ENCODE results near the gene POLR2I. TPM values are rescaled to one million over a fixed set of nuclear protein-coding genes. Genes with fewer than 3 reads are reported as not detected.

Gene POLR2I
- total and polyA plus RNA-seq, 4 donors = 33.7 to 96.0 (median 52.4) TPM

GRCh38 chr19:36099166-36099785 lies 15.4 kb downstream of the POLR2I start:
- no peaks in the 10 kb centered on the region for H3K4me1 ChIP-seq (ENCODE audit: control insufficient read depth in 1 of 2, insufficient read depth in 2 of 2, low read length in 2 of 2)
- H3K36me3 ChIP-seq (ENCODE audit: control insufficient read depth in 1 of 2, insufficient read depth in 2 of 2, low read length in 1 of 2) = no peaks in the 10 kb centered on the region
- intact Hi-C loops (cut with DNase I) = no loop called here
- ATAC-seq (ENCODE audit: low FRiP score) (no peak), DNase-seq (no peak)
- WGBS, 2 donors = 89 to 93% methylated on average over 19 of the region's 19 CpGs
- no peaks in the 10 kb centered on the region for H3K27me3 ChIP-seq (ENCODE audit: control insufficient read depth in 1 of 2, insufficient read depth in 2 of 2, low read length in 1 of 2)
- H3K4me3 ChIP-seq (ENCODE audit: low read length in 2 of 2) = no peak overlapping the region
- H3K27ac ChIP-seq (ENCODE audit: low read depth in 1 of 2, low read length in 2 of 2) = no peak overlapping the region
- no peaks in the 10 kb centered on the region for H3K9me3 ChIP-seq (ENCODE audit: control insufficient read depth, low read length)

GRCh38 chr19:36097036-36097435 lies 17.6 kb downstream of the POLR2I start:
- intact Hi-C loops (cut with DNase I) = no loop called here
- Histone ChIP-seq H3K36me3 (ENCODE audit: control insufficient read depth in 1 of 2, insufficient read depth in 2 of 2, low read length in 1 of 2) (no peaks in the 10 kb centered on the region), H3K4me3 (ENCODE audit: low read length in 2 of 2) (no peak overlapping the region), H3K27me3 (ENCODE audit: control insufficient read depth in 1 of 2, insufficient read depth in 2 of 2, low read length in 1 of 2) (no peaks in the 10 kb centered on the region), H3K9me3 (ENCODE audit: control insufficient read depth, low read length) (no peaks in the 10 kb centered on the region), H3K27ac (ENCODE audit: low read depth in 1 of 2, low read length in 2 of 2) (no peak overlapping the region), H3K4me1 (ENCODE audit: control insufficient read depth in 1 of 2, insufficient read depth in 2 of 2, low read length in 2 of 2) (no peaks in the 10 kb centered on the region)
- DNase-seq (no peak), ATAC-seq (ENCODE audit: low FRiP score) (no peak)
- 95 to 96% methylated on average over 6 of the region's 6 CpGs for WGBS, 2 donors

GRCh38 chr19:36093687-36094086 lies 21.0 kb downstream of the POLR2I start:
- no peak for ATAC-seq (ENCODE audit: low FRiP score)
- Histone ChIP-seq H3K9me3 (ENCODE audit: control insufficient read depth, low read length) (no peaks in the 10 kb centered on the region), H3K4me3 (ENCODE audit: low read length in 2 of 2) (no peak overlapping the region), H3K36me3 (ENCODE audit: control insufficient read depth in 1 of 2, insufficient read depth in 2 of 2, low read length in 1 of 2) (no peaks in the 10 kb centered on the region), H3K27ac (ENCODE audit: low read depth in 1 of 2, low read length in 2 of 2) (no peak overlapping the region), H3K27me3 (ENCODE audit: control insufficient read depth in 1 of 2, insufficient read depth in 2 of 2, low read length in 1 of 2) (no peaks in the 10 kb centered on the region), H3K4me1 (ENCODE audit: control insufficient read depth in 1 of 2, insufficient read depth in 2 of 2, low read length in 2 of 2) (no peaks in the 10 kb centered on the region)
- intact Hi-C loops (cut with DNase I) = no loop called here
- no peak for DNase-seq
- WGBS, 2 donors = 65 to 82% methylated on average over 6 of the region's 6 CpGs

GRCh38 chr19:36093146-36093662 lies 21.5 kb downstream of the POLR2I start:
- ATAC-seq (ENCODE audit: low FRiP score) = no peak
- DNase-seq = no peak
- intact Hi-C loops (cut with DNase I) = no loop called here
- no peaks in the 10 kb centered on the region for H3K36me3 ChIP-seq (ENCODE audit: control insufficient read depth in 1 of 2, insufficient read depth in 2 of 2, low read length in 1 of 2)
- H3K4me3 ChIP-seq (ENCODE audit: low read length in 2 of 2) = no peak overlapping the region
- no peaks in the 10 kb centered on the region for H3K9me3 ChIP-seq (ENCODE audit: control insufficient read depth, low read length)
- 92 to 93% methylated on average over 5 of the region's 5 CpGs for WGBS, 2 donors
- no peaks in the 10 kb centered on the region for H3K4me1 ChIP-seq (ENCODE audit: control insufficient read depth in 1 of 2, insufficient read depth in 2 of 2, low read length in 2 of 2)
- no peak overlapping the region for H3K27ac ChIP-seq (ENCODE audit: low read depth in 1 of 2, low read length in 2 of 2)
- H3K27me3 ChIP-seq (ENCODE audit: control insufficient read depth in 1 of 2, insufficient read depth in 2 of 2, low read length in 1 of 2) = no peaks in the 10 kb centered on the region

- ATAC-seq (ENCODE audit: low FRiP score) (no peak), DNase-seq (no peak)
- Histone ChIP-seq H3K27me3 (ENCODE audit: control insufficient read depth in 1 of 2, insufficient read depth in 2 of 2, low read length in 1 of 2) (no peaks in the 10 kb centered on the region), H3K4me1 (ENCODE audit: control insufficient read depth in 1 of 2, insufficient read depth in 2 of 2, low read length in 2 of 2) (no peaks in the 10 kb centered on the region), H3K36me3 (ENCODE audit: control insufficient read depth in 1 of 2, insufficient read depth in 2 of 2, low read length in 1 of 2) (no peaks in the 10 kb centered on the region), H3K27ac (ENCODE audit: low read depth in 1 of 2, low read length in 2 of 2) (no peak overlapping the region), H3K4me3 (ENCODE audit: low read length in 2 of 2) (no peak overlapping the region), H3K9me3 (ENCODE audit: control insufficient read depth, low read length) (no peaks in the 10 kb centered on the region)
- WGBS, 2 donors = 97% methylated on average over 7 of the region's 7 CpGs
- intact Hi-C loops (cut with DNase I) = no loop called here
These were observed 22.1 kb downstream of the POLR2I start for GRCh38 chr19:36092566-36092965.

- no peak for ATAC-seq (ENCODE audit: low FRiP score)
- H3K4me3 ChIP-seq (ENCODE audit: low read length in 2 of 2) = no peak overlapping the region
- 76 to 95% methylated on average over 13 of the region's 13 CpGs for WGBS, 2 donors
- H3K36me3 ChIP-seq (ENCODE audit: control insufficient read depth in 1 of 2, insufficient read depth in 2 of 2, low read length in 1 of 2) = no peaks in the 10 kb centered on the region
- no peak overlapping the region for H3K27ac ChIP-seq (ENCODE audit: low read depth in 1 of 2, low read length in 2 of 2)
- H3K9me3 ChIP-seq (ENCODE audit: control insufficient read depth, low read length) = no peaks in the 10 kb centered on the region
- intact Hi-C loops (cut with DNase I) = no loop called here
- no peaks in the 10 kb centered on the region for H3K27me3 ChIP-seq (ENCODE audit: control insufficient read depth in 1 of 2, insufficient read depth in 2 of 2, low read length in 1 of 2)
- DNase-seq = no peak
- H3K4me1 ChIP-seq (ENCODE audit: control insufficient read depth in 1 of 2, insufficient read depth in 2 of 2, low read length in 2 of 2) = no peaks in the 10 kb centered on the region
These were observed 23.6 kb downstream of the POLR2I start for GRCh38 chr19:36090910-36091695.

GRCh38 chr19:36089847-36090246 lies 24.8 kb downstream of the POLR2I start:
- H3K27me3 ChIP-seq (ENCODE audit: control insufficient read depth in 1 of 2, insufficient read depth in 2 of 2, low read length in 1 of 2) = no peaks in the 10 kb centered on the region
- ATAC-seq (ENCODE audit: low FRiP score) (no peak), DNase-seq (no peak)
- no peaks in the 10 kb centered on the region for H3K4me1 ChIP-seq (ENCODE audit: control insufficient read depth in 1 of 2, insufficient read depth in 2 of 2, low read length in 2 of 2)
- no peak overlapping the region for H3K4me3 ChIP-seq (ENCODE audit: low read length in 2 of 2)
- H3K27ac ChIP-seq (ENCODE audit: low read depth in 1 of 2, low read length in 2 of 2) = no peak overlapping the region
- intact Hi-C loops (cut with DNase I) = no loop called here
- 93 to 96% methylated on average over 5 of the region's 5 CpGs for WGBS, 2 donors
- no peaks in the 10 kb centered on the region for H3K9me3 ChIP-seq (ENCODE audit: control insufficient read depth, low read length)
- no peaks in the 10 kb centered on the region for H3K36me3 ChIP-seq (ENCODE audit: control insufficient read depth in 1 of 2, insufficient read depth in 2 of 2, low read length in 1 of 2)

- peak; percentile 6 for ATAC-seq (ENCODE audit: low FRiP score)
- H3K4me1 ChIP-seq (ENCODE audit: control insufficient read depth in 1 of 2, insufficient read depth in 2 of 2, low read length in 2 of 2) = no peaks in the 10 kb centered on the region
- H3K4me3 ChIP-seq (ENCODE audit: low read length in 2 of 2) = no peak overlapping the region
- H3K27me3 ChIP-seq (ENCODE audit: control insufficient read depth in 1 of 2, insufficient read depth in 2 of 2, low read length in 1 of 2) = no peaks in the 10 kb centered on the region
- WGBS, 2 donors = 97 to 100% methylated on average over 9 of the region's 9 CpGs
- no peak overlapping the region for H3K27ac ChIP-seq (ENCODE audit: low read depth in 1 of 2, low read length in 2 of 2)
- no peak for DNase-seq
- H3K9me3 ChIP-seq (ENCODE audit: control insufficient read depth, low read length) = no peaks in the 10 kb centered on the region
- intact Hi-C loops (cut with DNase I) = no loop called here
- no peaks in the 10 kb centered on the region for H3K36me3 ChIP-seq (ENCODE audit: control insufficient read depth in 1 of 2, insufficient read depth in 2 of 2, low read length in 1 of 2)
These were observed 28.3 kb downstream of the POLR2I start for GRCh38 chr19:36086326-36086725.
